ENCODE measurements around the gene TEX10. TPM values are rescaled to one million over a fixed set of nuclear protein-coding genes. Genes with fewer than 3 reads are reported as not detected.
"Not testable (repeated sequence)": the region's sequence is repeated elsewhere in the genome, so short reads cannot be mapped to it uniquely, and the experiment has no call there.

TEX10 gene
- total and polyA plus RNA-seq, 3 donors from 2014 or later = 45.3 to 47.4 (median 45.7) TPM

GRCh38 chr9:100394816-100395215 lies 42.1 kb upstream of the TEX10 start:
- Histone ChIP-seq H3K27me3 (no peaks in the 10 kb centered on the region), H3K4me3 (no peak overlapping the region), H3K27ac (no peak overlapping the region), H3K4me1 (no peaks in the 10 kb centered on the region), H3K9me3 (no peaks in the 10 kb centered on the region), H3K36me3 (ENCODE audit: low read depth, missing control alignments) (no peaks in the 10 kb centered on the region)
- WGBS, 2 donors = 84% methylated on average over 2 of the region's 2 CpGs
- no peak for DNase-seq
- intact Hi-C loops (cut with DNase I; ENCODE audit: low total_unique reads) = no loop called here
- TF ChIP-seq POLR2A (IDR thresholded peaks at IDR 0.05) (no peak), CTCF (IDR thresholded peaks at IDR 0.05) (no peak)

GRCh38 chr9:100394032-100394695 lies 41.4 kb upstream of the TEX10 start:
- Histone ChIP-seq H3K36me3 (ENCODE audit: low read depth, missing control alignments) (no peaks in the 10 kb centered on the region), H3K27me3 (no peaks in the 10 kb centered on the region), H3K9me3 (no peaks in the 10 kb centered on the region), H3K27ac (no peak overlapping the region), H3K4me3 (no peak overlapping the region), H3K4me1 (no peaks in the 10 kb centered on the region)
- no peak for DNase-seq
- no peak for TF ChIP-seq POLR2A (IDR thresholded peaks at IDR 0.05)
- TF ChIP-seq CTCF (IDR thresholded peaks at IDR 0.05) = no peak
- intact Hi-C loops (cut with DNase I; ENCODE audit: low total_unique reads) = no loop called here

DNA sequence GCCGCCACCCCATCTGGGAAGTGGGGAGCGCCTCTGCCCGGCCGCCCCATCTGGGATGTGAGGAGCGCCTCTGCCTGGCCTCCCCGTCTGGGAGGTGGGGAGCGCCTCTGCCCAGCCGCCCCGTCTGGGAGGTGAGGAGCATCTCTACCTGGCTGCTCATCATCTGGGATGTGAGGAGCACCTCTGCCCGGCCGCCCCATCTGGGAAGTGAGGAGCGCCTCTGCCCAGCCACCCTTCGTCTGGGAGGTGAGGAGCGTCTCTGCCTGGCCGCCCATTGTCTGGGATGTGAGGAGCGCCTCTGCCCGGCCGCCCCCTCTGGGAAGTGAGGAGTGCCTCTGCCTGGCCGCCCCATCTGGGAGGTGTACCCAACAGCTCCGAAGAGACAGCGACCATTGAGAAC lies 40.2 kb upstream of the TEX10 start:
- H3K36me3 ChIP-seq (ENCODE audit: low read depth, missing control alignments); DNase-seq; H3K9me3 ChIP-seq; H3K4me3 ChIP-seq; H3K4me1 ChIP-seq; intact Hi-C loops (cut with DNase I; ENCODE audit: low total_unique reads); H3K27me3 ChIP-seq; H3K27ac ChIP-seq: not testable (repeated sequence)
- WGBS, 2 donors = 95 to 100% methylated on average over 7 to 21 of the region's 21 CpGs

DNA sequence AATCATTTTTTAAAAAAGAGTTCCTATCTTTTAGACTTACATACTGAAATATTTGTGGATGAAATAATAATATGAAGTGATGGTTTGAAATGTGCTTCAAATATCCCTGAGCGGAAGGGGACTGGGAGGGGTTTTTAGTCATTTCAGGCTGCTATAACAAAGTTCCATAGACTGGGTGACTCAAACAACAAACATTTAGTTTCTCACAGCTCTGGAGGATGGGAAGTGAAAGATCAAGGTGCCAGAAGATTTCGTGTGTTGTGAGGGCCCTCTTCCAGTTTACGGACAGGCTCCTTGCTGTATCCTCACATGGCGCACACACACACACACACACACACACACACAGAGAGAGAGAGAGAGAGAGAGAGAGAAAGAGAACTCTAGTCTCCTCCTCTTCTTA lies 27.1 kb upstream of the TEX10 start:
- H3K9me3 ChIP-seq = no peaks in the 10 kb centered on the region
- H3K4me3 ChIP-seq = no peak overlapping the region
- no peaks in the 10 kb centered on the region for H3K4me1 ChIP-seq
- TF ChIP-seq POLR2A (IDR thresholded peaks at IDR 0.05) (no peak), CTCF (IDR thresholded peaks at IDR 0.05) (no peak)
- H3K27ac ChIP-seq = no peak overlapping the region
- H3K36me3 ChIP-seq (ENCODE audit: low read depth, missing control alignments) = no peaks in the 10 kb centered on the region
- WGBS, 2 donors = 83 to 88% methylated on average over 4 of the region's 4 CpGs
- H3K27me3 ChIP-seq = no peaks in the 10 kb centered on the region
- intact Hi-C loops (cut with DNase I; ENCODE audit: low total_unique reads) = no loop called here
- no peak for DNase-seq

GRCh38 chr9:100377015-100377414 lies 24.3 kb upstream of the TEX10 start:
- Histone ChIP-seq H3K4me1 (no peaks in the 10 kb centered on the region), H3K36me3 (ENCODE audit: low read depth, missing control alignments) (no peaks in the 10 kb centered on the region), H3K27ac (no peak overlapping the region), H3K9me3 (no peaks in the 10 kb centered on the region), H3K27me3 (no peaks in the 10 kb centered on the region), H3K4me3 (no peak overlapping the region)
- 63 to 73% methylated on average over 5 of the region's 5 CpGs for WGBS, 2 donors
- DNase-seq = no peak
- intact Hi-C loops (cut with DNase I; ENCODE audit: low total_unique reads) = no loop called here
- no peak for TF ChIP-seq POLR2A (IDR thresholded peaks at IDR 0.05)
- TF ChIP-seq CTCF (IDR thresholded peaks at IDR 0.05) = no peak
